IMR-90 (cell line): ENCODE measurements around the gene SBF1. TPM values are rescaled to one million over a fixed set of nuclear protein-coding genes. Genes with fewer than 3 reads are reported as not detected.

Experiments
- ATAC-seq: fragments of 200-7000 bp; cut with Tn5 transposase; 2 replicates; pipeline ENCODE4 v1.9.1; 2020; ENCODE audit warnings: low read depth, mild to moderate bottlenecking, moderate library complexity
- BruUV-seq: library from RNA; stranded (reverse); fragments of 400-500 nt; replicated peaks from 2 replicates; lab custom pipeline; 2021; lab: Mats Ljungman, UMichigan
- CTCF ChIA-PET: fragments of 300-600 bp; formaldehyde crosslinking; extraction: SDS; loops from one replicate; lab custom pipeline; 2021; ENCODE audit warnings: antibody characterized with exemption; lab: Yijun Ruan, JAX
- POLR2A ChIA-PET: fragments of 300-600 bp; sonication (Branson Sonifier 250); formaldehyde crosslinking; loops from one replicate; lab custom pipeline; 2022; ENCODE audit warnings: antibody characterized with exemption; ENCODE audit not compliant: unreplicated experiment; lab: Charles Lee
- DNase-seq: peaks from one replicate; pipeline ENCODE4 v3.0.0; 2013
- H2AFZ ChIP-seq: replicated peaks from 2 replicates; pipeline ENCODE3; 2013; ENCODE audit warnings: low read length, mild to moderate bottlenecking; ENCODE audit not compliant: poor library complexity
- H2AK5ac ChIP-seq: 2 replicates; pipeline ENCODE4 v1.6.1; 2013; ENCODE audit warnings: low read depth, low read length, inconsistent platforms
- H2AK9ac ChIP-seq: replicated peaks from 2 replicates; pipeline ENCODE3; 2013; ENCODE audit warnings: mild to moderate bottlenecking, low read depth, low read length, moderate library complexity; ENCODE audit not compliant: poor library complexity
- H2BK120ac ChIP-seq: 2 replicates; pipeline ENCODE4 v1.6.1; 2013; ENCODE audit warnings: low read depth, low read length, inconsistent platforms
- H2BK15ac ChIP-seq: 3 replicates; pipeline ENCODE4 v1.6.1; 2013; ENCODE audit warnings: low read depth, low read length, inconsistent platforms
- H2BK20ac ChIP-seq: 2 replicates; pipeline ENCODE4 v1.6.1; 2013; ENCODE audit warnings: low read depth, mild to moderate bottlenecking, inconsistent platforms, low read length, moderate library complexity
- H2BK5ac ChIP-seq: 2 replicates; pipeline ENCODE4 v1.6.1; 2013; ENCODE audit warnings: mild to moderate bottlenecking, low read depth, low read length, inconsistent platforms; ENCODE audit not compliant: poor library complexity, severe bottlenecking
- H3K14ac ChIP-seq: replicated peaks from 2 replicates; pipeline ENCODE4 v1.6.1; 2013; ENCODE audit warnings: low read depth, low read length, inconsistent platforms
- H3K18ac ChIP-seq: 2 replicates; pipeline ENCODE4 v1.6.1; 2013; ENCODE audit warnings: low read depth, low read length, control low read depth
- H3K23ac ChIP-seq: 2 replicates; pipeline ENCODE4 v1.6.1; 2013; ENCODE audit warnings: low read depth, low read length, inconsistent platforms
- H3K27ac ChIP-seq: 2 replicates; pipeline ENCODE4 v1.5.1; 2013; ENCODE audit warnings: mild to moderate bottlenecking, control low read depth, low read length; ENCODE audit not compliant: insufficient read depth
- H3K27me3 ChIP-seq: 2 replicates; pipeline ENCODE4 v1.6.1; 2013; ENCODE audit warnings: low read length; ENCODE audit not compliant: control insufficient read depth, insufficient read depth
- H3K36me3 ChIP-seq: 2 replicates; pipeline ENCODE4 v1.6.1; 2013; ENCODE audit warnings: low read length, mixed read lengths; ENCODE audit not compliant: control insufficient read depth, insufficient read depth
- H3K4ac ChIP-seq: 2 replicates; pipeline ENCODE4 v1.6.1; 2013; ENCODE audit warnings: low read depth, low read length, inconsistent platforms
- H3K4me1 ChIP-seq: 2 replicates; pipeline ENCODE4 v1.6.1; 2013; ENCODE audit warnings: low read length, mixed read lengths; ENCODE audit not compliant: control insufficient read depth, insufficient read depth
- H3K4me2 ChIP-seq: 2 replicates; pipeline ENCODE4 v1.6.1; 2013; ENCODE audit warnings: low read depth, mild to moderate bottlenecking, control low read depth, low read length, moderate library complexity
- H3K4me3 ChIP-seq: 2 replicates; pipeline ENCODE4 v1.5.1; 2013; ENCODE audit warnings: low read depth, mild to moderate bottlenecking, control low read depth, low read length, moderate library complexity; ENCODE audit not compliant: insufficient read depth
- H3K56ac ChIP-seq: 2 replicates; pipeline ENCODE4 v1.6.1; 2013; ENCODE audit warnings: low read length, inconsistent platforms; ENCODE audit not compliant: insufficient read depth; ENCODE audit errors: extremely low read depth
- H3K79me1 ChIP-seq, 2 experiments: 2 replicates each; pipeline ENCODE4 v1.6.1; 2013; ENCODE audit warnings: low read length in 2 of 2, inconsistent platforms in 1 of 2, low read depth in 1 of 2
- H3K9ac ChIP-seq: 2 replicates; pipeline ENCODE4 v1.6.1; 2013; ENCODE audit warnings: low read depth, low read length, control low read depth
- H3K9me1 ChIP-seq: 2 replicates; pipeline ENCODE4 v1.6.1; 2013; ENCODE audit warnings: low read length, inconsistent platforms; ENCODE audit not compliant: insufficient read depth
- H3K9me3 ChIP-seq: 2 replicates; pipeline ENCODE4 v1.6.1; 2013; ENCODE audit warnings: low read length; ENCODE audit not compliant: control insufficient read depth, insufficient read depth
- H4K20me1 ChIP-seq: 2 replicates; pipeline ENCODE4 v1.6.1; 2013; ENCODE audit warnings: low read length, inconsistent platforms; ENCODE audit not compliant: insufficient read depth
- H4K5ac ChIP-seq: 2 replicates; pipeline ENCODE4 v1.6.1; 2013; ENCODE audit warnings: mild to moderate bottlenecking, low read depth, low read length, control low read depth
- H4K8ac ChIP-seq, 2 experiments: 2 replicates each; pipeline ENCODE4 v1.6.1; 2013; ENCODE audit warnings: low read depth in 2 of 2, low read length in 2 of 2, control low read depth in 1 of 2, inconsistent platforms in 1 of 2
- H4K91ac ChIP-seq: 2 replicates; pipeline ENCODE4 v1.6.1; 2013; ENCODE audit warnings: low read depth, low read length, inconsistent platforms; ENCODE audit not compliant: insufficient read depth
- BHLHE40 ChIP-seq: fragments of 150-350 bp; IDR thresholded peaks from 2 replicates; pipeline ENCODE4 v1.6.1; 2016; ENCODE audit warnings: mild to moderate bottlenecking, low read depth, low read length
- CEBPB ChIP-seq: IDR thresholded peaks from 2 replicates; pipeline ENCODE4 v1.6.1; 2012; ENCODE audit warnings: low read depth, low read length, improper control_type of control experiment
- MAFK ChIP-seq: IDR thresholded peaks from 2 replicates; pipeline ENCODE4 v1.6.1; 2012; ENCODE audit warnings: low read depth, low read length, improper control_type of control experiment
- MAZ ChIP-seq: IDR thresholded peaks from 2 replicates; pipeline ENCODE4 v1.6.1; 2012; ENCODE audit warnings: low read depth, mild to moderate bottlenecking, low read length, improper control_type of control experiment, moderate library complexity, borderline replicate concordance
- MXI1 ChIP-seq: IDR thresholded peaks from 2 replicates; pipeline ENCODE4 v1.6.1; 2012; ENCODE audit warnings: low read depth, mild to moderate bottlenecking, low read length, moderate library complexity, borderline replicate concordance
- WGBS, 2 experiments: methylation state at CpG; one replicate each; pipeline versions ENCODE4 v1.1.5 to v1.1.7; 2013; ENCODE audit warnings: missing lambda C conversion rate in 2 of 2; ENCODE audit not compliant: insufficient read length in 1 of 2; ENCODE audit errors: extremely low coverage in 2 of 2; 5-methylcytosine and 5-hydroxymethylcytosine counted together
- dilution Hi-C: fragments of 300-500 bp; cut with HindIII; formaldehyde crosslinking; loops from one replicate; pipeline ENCODE4 v1.14.3; 2018; ENCODE audit warnings: low sequenced_read_pairs; ENCODE audit not compliant: unreplicated experiment
- in situ Hi-C: fragments of 300-500 bp; cut with MboI; formaldehyde crosslinking; loops from 3 replicates; pipeline ENCODE4 v1.14.3; 2019; ENCODE audit warnings: low sequenced_read_pairs, inconsistent platforms, mixed read lengths
- intact Hi-C: fragments of 100-400 bp; cut with micrococcal nuclease; formaldehyde crosslinking; loops from 2 replicates; pipeline ENCODE4 v1.10.0; 2022
- polyA plus RNA-seq, 3 experiments: library from polyadenylated mRNA; depleted of rRNA; stranded (reverse); fragments of >200 nt; gene quantifications; 2 replicates each; pipeline ENCODE4 v1.2.3, GENCODE V29; 2012; ENCODE audit warnings: low replicate concordance in 1 of 3
- total RNA-seq: library from RNA; depleted of rRNA; stranded (reverse); fragments of >200 nt; gene quantifications from 2 replicates; pipeline ENCODE4 v1.2.3, GENCODE V29; 2012
- TF ChIP-seq, protein P1 (sequence below): fragments of 150-350 bp; IDR thresholded peaks from 2 replicates; pipeline ENCODE4 v1.6.1; 2017; ENCODE audit warnings: mild to moderate bottlenecking, antibody characterized with exemption, low read length, low read depth
- TF ChIP-seq, protein P2 (sequence below): conservative IDR thresholded peaks from 2 replicates; pipeline ENCODE4 v1.5.1; 2012; ENCODE audit warnings: mild to moderate bottlenecking, low read depth, low read length, improper control_type of control experiment

SBF1 gene
- total and polyA plus RNA-seq, 2 of the 4 experiments (the other 2 are of a cell fraction) = 21.5 to 33.2 TPM

DNA sequence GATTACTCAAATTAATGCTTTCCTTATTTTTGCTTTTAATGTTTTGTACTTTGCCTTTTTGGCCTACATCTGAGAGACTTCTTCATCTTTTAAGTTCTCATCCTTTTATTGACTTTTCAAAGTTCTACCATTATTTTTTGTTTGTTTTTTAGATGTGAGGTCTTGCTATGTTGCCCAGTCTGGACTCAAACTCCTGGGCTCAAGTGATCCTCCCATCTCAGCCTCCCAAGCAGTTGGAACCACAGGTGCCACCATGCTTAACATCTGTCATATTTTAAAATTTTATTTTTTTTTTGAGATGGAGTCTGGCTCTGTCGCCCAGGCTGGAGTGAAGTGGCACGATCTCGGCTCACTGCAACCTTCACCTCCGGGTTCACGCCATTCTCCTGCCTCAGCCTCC lies 73.9 kb downstream of the SBF1 start:
- no peak for DNase-seq
- Histone ChIP-seq H2BK20ac (no peak overlapping the region), H3K56ac (no peak overlapping the region), H4K8ac (no peak overlapping the region), H2BK5ac (no peak overlapping the region), H4K5ac (no peak overlapping the region), H3K23ac (no peak overlapping the region), H2AK5ac (no peak overlapping the region), H3K4me3 (no peak overlapping the region), H3K9ac (no peak overlapping the region), H3K4me1 (peaks cover 14% of the 10 kb centered on the region), H2BK15ac (no peak overlapping the region), H2AK9ac (no peak overlapping the region), H4K91ac (no peak overlapping the region), H3K9me1 (peaks cover 17% of the 10 kb centered on the region), H3K14ac (no peak overlapping the region), H4K20me1 (peaks cover 35% of the 10 kb centered on the region), H3K4me2 (no peak overlapping the region), H3K27ac (no peak overlapping the region), H3K27me3 (no peaks in the 10 kb centered on the region), H3K79me1 (peaks cover 15 to 65% of the 10 kb centered on the region in 2 experiments), H3K9me3 (no peaks in the 10 kb centered on the region), H3K18ac (no peak overlapping the region), H3K4ac (no peak overlapping the region), H3K36me3 (peaks cover 13% of the 10 kb centered on the region), H2AFZ (no peak overlapping the region), H2BK120ac (no peak overlapping the region)
- intact Hi-C loops (no loop called here), in situ Hi-C loops (no loop called here), dilution Hi-C loops (no loop called here)
- no peak for ATAC-seq
- POLR2A ChIA-PET = no interaction called here
- BruUV-seq = no TSS peak
- TF ChIP-seq MXI1 (no peak), MAFK (no peak), MAZ (no peak), BHLHE40 (no peak), CEBPB (no peak)
- TF ChIP-seq, protein P1, sequence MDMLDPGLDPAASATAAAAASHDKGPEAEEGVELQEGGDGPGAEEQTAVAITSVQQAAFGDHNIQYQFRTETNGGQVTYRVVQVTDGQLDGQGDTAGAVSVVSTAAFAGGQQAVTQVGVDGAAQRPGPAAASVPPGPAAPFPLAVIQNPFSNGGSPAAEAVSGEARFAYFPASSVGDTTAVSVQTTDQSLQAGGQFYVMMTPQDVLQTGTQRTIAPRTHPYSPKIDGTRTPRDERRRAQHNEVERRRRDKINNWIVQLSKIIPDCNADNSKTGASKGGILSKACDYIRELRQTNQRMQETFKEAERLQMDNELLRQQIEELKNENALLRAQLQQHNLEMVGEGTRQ = no peak
- TF ChIP-seq, protein P2, sequence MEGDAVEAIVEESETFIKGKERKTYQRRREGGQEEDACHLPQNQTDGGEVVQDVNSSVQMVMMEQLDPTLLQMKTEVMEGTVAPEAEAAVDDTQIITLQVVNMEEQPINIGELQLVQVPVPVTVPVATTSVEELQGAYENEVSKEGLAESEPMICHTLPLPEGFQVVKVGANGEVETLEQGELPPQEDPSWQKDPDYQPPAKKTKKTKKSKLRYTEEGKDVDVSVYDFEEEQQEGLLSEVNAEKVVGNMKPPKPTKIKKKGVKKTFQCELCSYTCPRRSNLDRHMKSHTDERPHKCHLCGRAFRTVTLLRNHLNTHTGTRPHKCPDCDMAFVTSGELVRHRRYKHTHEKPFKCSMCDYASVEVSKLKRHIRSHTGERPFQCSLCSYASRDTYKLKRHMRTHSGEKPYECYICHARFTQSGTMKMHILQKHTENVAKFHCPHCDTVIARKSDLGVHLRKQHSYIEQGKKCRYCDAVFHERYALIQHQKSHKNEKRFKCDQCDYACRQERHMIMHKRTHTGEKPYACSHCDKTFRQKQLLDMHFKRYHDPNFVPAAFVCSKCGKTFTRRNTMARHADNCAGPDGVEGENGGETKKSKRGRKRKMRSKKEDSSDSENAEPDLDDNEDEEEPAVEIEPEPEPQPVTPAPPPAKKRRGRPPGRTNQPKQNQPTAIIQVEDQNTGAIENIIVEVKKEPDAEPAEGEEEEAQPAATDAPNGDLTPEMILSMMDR = no peak
- WGBS, 2 experiments = no CpG with 5 or more reads among the region's 5 CpGs
- CTCF ChIA-PET = no interaction called here
